OCI-LY3 (cell line): ENCODE results near the gene ARHGEF10L.

Experiments
- EZH2phosphoT487 ChIP-seq: fragments of 200-600 bp; shearing (Covaris generic); IDR thresholded peaks from 2 replicates; pipeline ENCODE4 v1.6.1; 2018; ENCODE audit warnings: antibody characterized with exemption, mixed run types, low read depth
- TF ChIP-seq, protein P1 (sequence below): fragments of 200-600, 300-600 bp; sonication (generic); IDR thresholded peaks from 2 replicates; pipeline ENCODE4 v1.5.1; 2014; ENCODE audit warnings: antibody characterized with exemption, low read length, low read depth

DNA sequence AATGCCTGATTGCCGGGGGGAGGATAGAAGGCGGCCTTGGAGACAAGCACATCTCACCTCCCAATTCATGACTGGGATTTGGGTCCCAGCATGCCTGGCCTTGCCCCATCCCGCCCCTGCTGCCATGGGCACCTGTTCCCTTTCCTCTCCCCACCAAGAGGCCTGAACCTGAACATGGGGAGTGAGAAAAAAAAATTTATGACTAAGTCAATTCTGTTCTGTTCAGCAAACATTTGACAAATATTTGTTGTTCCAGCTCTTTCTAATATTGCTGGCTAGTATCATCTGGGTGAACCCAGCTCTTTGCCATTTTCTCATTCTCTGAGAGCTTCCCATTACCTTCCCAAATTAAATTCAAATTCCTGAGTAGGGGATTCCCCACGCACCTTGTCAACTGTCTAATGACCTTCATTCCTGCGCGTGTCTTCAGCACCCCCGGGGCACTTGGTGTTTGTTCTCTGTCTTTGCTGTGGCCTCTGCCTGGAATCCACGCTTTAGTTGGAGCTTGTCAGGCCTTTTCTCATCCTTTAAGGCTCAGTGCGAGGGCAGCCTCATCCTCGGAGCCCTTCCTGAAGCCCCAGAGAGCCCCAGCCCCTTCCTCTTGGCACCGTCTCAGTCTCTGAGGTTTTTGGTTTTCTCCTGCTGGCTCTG lies 42.8 kb downstream of the ARHGEF10L start:
- TF ChIP-seq, protein P1, sequence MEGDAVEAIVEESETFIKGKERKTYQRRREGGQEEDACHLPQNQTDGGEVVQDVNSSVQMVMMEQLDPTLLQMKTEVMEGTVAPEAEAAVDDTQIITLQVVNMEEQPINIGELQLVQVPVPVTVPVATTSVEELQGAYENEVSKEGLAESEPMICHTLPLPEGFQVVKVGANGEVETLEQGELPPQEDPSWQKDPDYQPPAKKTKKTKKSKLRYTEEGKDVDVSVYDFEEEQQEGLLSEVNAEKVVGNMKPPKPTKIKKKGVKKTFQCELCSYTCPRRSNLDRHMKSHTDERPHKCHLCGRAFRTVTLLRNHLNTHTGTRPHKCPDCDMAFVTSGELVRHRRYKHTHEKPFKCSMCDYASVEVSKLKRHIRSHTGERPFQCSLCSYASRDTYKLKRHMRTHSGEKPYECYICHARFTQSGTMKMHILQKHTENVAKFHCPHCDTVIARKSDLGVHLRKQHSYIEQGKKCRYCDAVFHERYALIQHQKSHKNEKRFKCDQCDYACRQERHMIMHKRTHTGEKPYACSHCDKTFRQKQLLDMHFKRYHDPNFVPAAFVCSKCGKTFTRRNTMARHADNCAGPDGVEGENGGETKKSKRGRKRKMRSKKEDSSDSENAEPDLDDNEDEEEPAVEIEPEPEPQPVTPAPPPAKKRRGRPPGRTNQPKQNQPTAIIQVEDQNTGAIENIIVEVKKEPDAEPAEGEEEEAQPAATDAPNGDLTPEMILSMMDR, result no peak
- no peak for TF ChIP-seq EZH2phosphoT487
